Right atrium auricular region (tissue), 2 donors: Measurements from ENCODE around the gene PPFIA4. TPM values are rescaled to one million over a fixed set of nuclear protein-coding genes. Genes with fewer than 3 reads are reported as not detected.

ENCODE experiments used
- DNase-seq: peaks from one replicate; pipeline ENCODE4 v3.0.0-alpha.2; 2019; ENCODE audit warnings: low spot score
- H3K27ac ChIP-seq, 2 donors: fragments of 200-600 bp; sonication (generic); 1 replicate in 1 of 2; 2 replicates in 1 of 2; pipeline ENCODE4 v1.5.1; 2016 to 2019
- H3K27me3 ChIP-seq, 2 donors: fragments of 200-600 bp; sonication (generic); one replicate each; pipeline versions ENCODE4 v1.5.1 to v1.6.0; 2017 to 2019
- H3K36me3 ChIP-seq: fragments of 200-600 bp; sonication (generic); one replicate; pipeline ENCODE4 v1.5.1; 2016
- H3K4me1 ChIP-seq, 2 donors: fragments of 200-600 bp; sonication (generic); one replicate each; pipeline versions ENCODE4 v1.5.1 to v1.6.0; 2017 to 2019
- H3K4me3 ChIP-seq, 2 donors: fragments of 200-600 bp; sonication (generic); 1 replicate in 1 of 2; 2 replicates in 1 of 2; pipeline ENCODE4 v1.5.1; 2017 to 2019; ENCODE audit warnings: mild to moderate bottlenecking in 1 of 2, moderate library complexity in 1 of 2
- H3K9me3 ChIP-seq, 2 donors: fragments of 200-600 bp; sonication (generic); one replicate each; pipeline ENCODE4 v1.5.1; 2019
- CTCF ChIP-seq, 2 donors: fragments of 200-600 bp; sonication (generic); IDR thresholded peaks; one replicate each; pipeline ENCODE4 v1.5.1; 2019; ENCODE audit warnings: antibody characterized with exemption in 2 of 2
- total RNA-seq, 2 donors: library from RNA; depleted of rRNA; stranded (reverse); fragments of >200 nt; gene quantifications; one replicate each; pipeline ENCODE4 v1.1.0, GENCODE V29; 2016

Gene PPFIA4
- total RNA-seq, 2 donors from 2014 or later = 16.3 to 19.2 TPM

GRCh38 chr1:203095061-203095690 lies 68.9 kb downstream of the PPFIA4 start:
- DNase-seq = no peak
- H3K4me3 ChIP-seq = no peak overlapping the region
- H3K9me3 ChIP-seq = peaks cover 0 to 18% of the 10 kb centered on the region in 2 donors
- no peaks in the 10 kb centered on the region for H3K27me3 ChIP-seq
- no peak for TF ChIP-seq CTCF (IDR thresholded peaks at IDR 0.05)
- H3K36me3 ChIP-seq = no peaks in the 10 kb centered on the region
- no peak overlapping the region for H3K27ac ChIP-seq
- no peaks in the 10 kb centered on the region for H3K4me1 ChIP-seq

GRCh38 chr1:203096566-203096965 lies 70.3 kb downstream of the PPFIA4 start:
- no peak for TF ChIP-seq CTCF (IDR thresholded peaks at IDR 0.05)
- Histone ChIP-seq H3K36me3 (no peaks in the 10 kb centered on the region), H3K9me3 (peaks cover 0 to 18% of the 10 kb centered on the region in 2 donors), H3K4me1 (no peaks in the 10 kb centered on the region), H3K4me3 (no peak overlapping the region), H3K27ac (no peak overlapping the region), H3K27me3 (no peaks in the 10 kb centered on the region)
- DNase-seq = no peak

GRCh38 chr1:203097001-203097400 lies 70.7 kb downstream of the PPFIA4 start:
- TF ChIP-seq CTCF (IDR thresholded peaks at IDR 0.05) = no peak
- Histone ChIP-seq H3K4me3 (no peak overlapping the region), H3K36me3 (no peaks in the 10 kb centered on the region), H3K27ac (no peak overlapping the region), H3K27me3 (no peaks in the 10 kb centered on the region), H3K4me1 (no peaks in the 10 kb centered on the region), H3K9me3 (peaks cover 0 to 18% of the 10 kb centered on the region in 2 donors)
- DNase-seq = no peak

- no peaks in the 10 kb centered on the region for H3K27me3 ChIP-seq
- H3K27ac ChIP-seq = no peak overlapping the region
- peak; percentile 30 for DNase-seq
- no peaks in the 10 kb centered on the region for H3K36me3 ChIP-seq
- no peaks in the 10 kb centered on the region for H3K4me1 ChIP-seq
- no peak for TF ChIP-seq CTCF (IDR thresholded peaks at IDR 0.05)
- no peak overlapping the region for H3K4me3 ChIP-seq
- H3K9me3 ChIP-seq = peaks cover 0 to 18% of the 10 kb centered on the region in 2 donors
Observed at GRCh38 chr1:203098445-203098844, 72.2 kb downstream of the PPFIA4 start.

- H3K4me3 ChIP-seq = no peak overlapping the region
Observed at GRCh38 chr1:203098914-203099520, 72.7 kb downstream of the PPFIA4 start.

More at GRCh38 chr1:203098914-203099520, 72.7 kb downstream of the PPFIA4 start:
- Histone ChIP-seq H3K9me3 (peaks cover 0 to 15% of the 10 kb centered on the region in 2 donors), H3K36me3 (no peaks in the 10 kb centered on the region), H3K27me3 (no peaks in the 10 kb centered on the region), H3K27ac (no peak overlapping the region), H3K4me1 (no peaks in the 10 kb centered on the region)
- TF ChIP-seq CTCF (IDR thresholded peaks at IDR 0.05) = no peak
- peak; percentile 23 for DNase-seq
